Heart left ventricle (tissue), 13 donors: ENCODE data around the gene MON2.

Experiments
- POLR2A ChIP-seq, 2 donors: fragments of 450-650 bp; IDR thresholded peaks; one replicate each; pipeline ENCODE4 v1.6.1; 2017; ENCODE audit warnings: antibody characterized with exemption in 2 of 2, mild to moderate bottlenecking in 2 of 2, moderate library complexity in 2 of 2
- TF ChIP-seq, protein P1 (sequence below), 12 donors: fragments of 200-600 bp; sonication (generic) in 4 of 12; IDR thresholded peaks; one replicate each; pipeline versions ENCODE4 v1.5.0 to v1.8.0; 2018 to 2022; ENCODE audit warnings: antibody characterized with exemption in 12 of 12, mild to moderate bottlenecking in 5 of 12
- donor health status: ischemic (EF 13 %, LVEDD 7.1; RV severe dilation, severe dysfunction).
- donor health status: DM: no; HTN: yes; CAD: no.
- donor health status: DM: no; HTN: no; CAD: no.
- donor health status: ischemic (EF 25% LVEDD 6.9; RV normal size, moderate dysfunction).
- donor health status: ischemic (EF 25% LVEDD 5.7; RV mildly dilated, moderate dysfunction).
- donor health status: ischemic (EF 35%, LVEDD 5.7; RV mildly dilated, moderate dysfunction).
- donor health status: nonischemic (EF 11% LVEDD 7.7; RV severe dilation, severe dysfunction).
- donor health status: DM: yes; HTN: yes; CAD: no.
- donor health status: PGD.
- donor health status: ischemic (EF 29% LVEDD 5.4; RV normal size, mild dysfunction).
- donor health status: nonischemic (EF 23%, LVEDD 6.1; RV moderate dilation, normal function).

DNA sequence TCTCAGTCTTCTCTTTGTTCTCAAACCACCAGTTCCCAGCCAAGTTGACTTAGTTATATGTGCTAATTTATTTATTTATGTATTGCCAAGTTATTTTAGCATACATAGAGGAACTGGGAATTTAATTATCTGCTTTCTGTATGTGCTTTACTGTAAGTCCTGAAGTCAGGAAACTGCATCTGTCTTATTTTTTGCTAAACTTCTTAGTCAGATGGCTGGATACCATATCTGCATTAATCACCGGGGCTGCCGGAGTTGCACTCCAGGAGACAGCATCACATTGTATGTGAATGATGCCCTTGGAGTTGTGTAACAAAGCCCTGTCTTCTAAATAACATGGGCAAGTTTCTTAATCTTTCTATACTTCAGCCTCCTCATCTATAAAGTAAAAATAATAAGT lies 96.2 kb downstream of the MON2 start:
- TF ChIP-seq, protein P1, sequence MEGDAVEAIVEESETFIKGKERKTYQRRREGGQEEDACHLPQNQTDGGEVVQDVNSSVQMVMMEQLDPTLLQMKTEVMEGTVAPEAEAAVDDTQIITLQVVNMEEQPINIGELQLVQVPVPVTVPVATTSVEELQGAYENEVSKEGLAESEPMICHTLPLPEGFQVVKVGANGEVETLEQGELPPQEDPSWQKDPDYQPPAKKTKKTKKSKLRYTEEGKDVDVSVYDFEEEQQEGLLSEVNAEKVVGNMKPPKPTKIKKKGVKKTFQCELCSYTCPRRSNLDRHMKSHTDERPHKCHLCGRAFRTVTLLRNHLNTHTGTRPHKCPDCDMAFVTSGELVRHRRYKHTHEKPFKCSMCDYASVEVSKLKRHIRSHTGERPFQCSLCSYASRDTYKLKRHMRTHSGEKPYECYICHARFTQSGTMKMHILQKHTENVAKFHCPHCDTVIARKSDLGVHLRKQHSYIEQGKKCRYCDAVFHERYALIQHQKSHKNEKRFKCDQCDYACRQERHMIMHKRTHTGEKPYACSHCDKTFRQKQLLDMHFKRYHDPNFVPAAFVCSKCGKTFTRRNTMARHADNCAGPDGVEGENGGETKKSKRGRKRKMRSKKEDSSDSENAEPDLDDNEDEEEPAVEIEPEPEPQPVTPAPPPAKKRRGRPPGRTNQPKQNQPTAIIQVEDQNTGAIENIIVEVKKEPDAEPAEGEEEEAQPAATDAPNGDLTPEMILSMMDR (IDR thresholded peaks at IDR 0.05): no peak
- TF ChIP-seq POLR2A (IDR thresholded peaks at IDR 0.05): no peak
